GM12801 (cell line): ENCODE measurements around the gene JAKMIP2.

Source experiments
- CTCF ChIP-seq: IDR thresholded peaks from one replicate; pipeline ENCODE4 v1.5.1; 2011; ENCODE audit warnings: control low read depth; ENCODE audit not compliant: insufficient read length; ENCODE audit errors: extremely low read depth

The JAKMIP2 gene

GRCh38 chr5:147666419-147666818, 116.1 kb downstream of the JAKMIP2 start:
- no peak for TF ChIP-seq CTCF

- no peak for TF ChIP-seq CTCF
Measured at GRCh38 chr5:147661541-147661940, 121.0 kb downstream of the JAKMIP2 start.

GRCh38 chr5:147659166-147659929, 123.2 kb downstream of the JAKMIP2 start:
- TF ChIP-seq CTCF, result no peak

GRCh38 chr5:147658293-147658932, 124.1 kb downstream of the JAKMIP2 start:
- TF ChIP-seq CTCF, result no peak

- no peak for TF ChIP-seq CTCF
Measured at GRCh38 chr5:147648597-147648996, 133.9 kb downstream of the JAKMIP2 start.

- TF ChIP-seq CTCF, result no peak
Measured at GRCh38 chr5:147645197-147645596, 137.3 kb downstream of the JAKMIP2 start.

- no peak for TF ChIP-seq CTCF
Measured at GRCh38 chr5:147644460-147644859, 138.1 kb downstream of the JAKMIP2 start.
